ENCODE data around the gene RXRG.

DNA sequence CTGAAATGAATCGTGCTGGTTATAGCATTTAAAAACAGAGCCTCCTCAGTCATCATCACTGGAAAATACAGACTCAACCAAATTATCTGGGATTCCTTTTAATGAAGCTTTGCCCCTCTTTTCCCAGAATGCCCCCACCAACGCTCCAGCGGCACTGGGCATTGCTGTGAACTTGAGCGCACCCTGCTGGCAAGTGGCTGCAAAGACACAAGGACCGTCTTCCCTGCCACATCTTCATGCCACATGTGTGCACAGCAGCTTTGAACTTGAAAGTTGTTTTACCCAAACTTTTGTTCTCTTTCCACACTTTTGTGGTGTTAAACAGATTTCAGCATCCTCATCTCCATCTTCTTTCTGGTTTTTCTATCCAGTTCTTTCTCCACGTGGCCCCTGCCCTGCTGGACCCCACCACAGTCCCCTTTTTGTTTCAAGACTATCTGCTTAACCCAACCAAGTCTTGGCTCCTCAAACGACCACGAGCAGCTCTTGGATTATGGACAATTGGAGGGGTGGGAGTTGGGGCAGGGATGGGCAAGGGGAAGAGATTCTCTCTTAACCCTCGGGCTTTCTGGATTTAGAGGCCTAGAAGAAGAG, 75.6 kb downstream of the RXRG start:
- TF ChIP-seq EZH2 (IDR thresholded peaks at IDR 0.05; ENCODE audit: insufficient read depth, poor library complexity, severe bottlenecking): no peak
- no peak for TF ChIP-seq EZH2phosphoT487 (IDR thresholded peaks at IDR 0.05; ENCODE audit: insufficient read depth, low read depth)

Data from GM23248 (cell line).